AG04449 (cell line): ENCODE measurements around the gene BICRA.

ENCODE experiments used
- CTCF ChIA-PET: fragments of 350-600 bp; formaldehyde crosslinking; extraction: SDS; loops from one replicate; lab custom pipeline; 2021; ENCODE audit warnings: antibody characterized with exemption; lab: Yijun Ruan, JAX
- POLR2A ChIA-PET: fragments of 400-600, 350-600 bp; formaldehyde crosslinking; extraction: SDS; loops from one replicate; lab custom pipeline; 2020; ENCODE audit warnings: antibody characterized with exemption, inconsistent platforms; lab: Yijun Ruan, JAX
- DNase-seq: peaks from one replicate; pipeline ENCODE4 v3.0.0-alpha.2; 2010; ENCODE audit warnings: low read depth, low spot score
- H3K4me3 ChIP-seq: 2 replicates; pipeline ENCODE4 v1.5.1; 2011; ENCODE audit warnings: low read depth, mild to moderate bottlenecking, control low read depth, low read length
- CTCF ChIP-seq: IDR thresholded peaks from one replicate; pipeline ENCODE4 v1.5.1; 2011; ENCODE audit warnings: mild to moderate bottlenecking, moderate library complexity, low read length, control low read depth, inconsistent platforms; ENCODE audit not compliant: insufficient read depth; ENCODE audit errors: missing control alignments

BICRA gene

DNA sequence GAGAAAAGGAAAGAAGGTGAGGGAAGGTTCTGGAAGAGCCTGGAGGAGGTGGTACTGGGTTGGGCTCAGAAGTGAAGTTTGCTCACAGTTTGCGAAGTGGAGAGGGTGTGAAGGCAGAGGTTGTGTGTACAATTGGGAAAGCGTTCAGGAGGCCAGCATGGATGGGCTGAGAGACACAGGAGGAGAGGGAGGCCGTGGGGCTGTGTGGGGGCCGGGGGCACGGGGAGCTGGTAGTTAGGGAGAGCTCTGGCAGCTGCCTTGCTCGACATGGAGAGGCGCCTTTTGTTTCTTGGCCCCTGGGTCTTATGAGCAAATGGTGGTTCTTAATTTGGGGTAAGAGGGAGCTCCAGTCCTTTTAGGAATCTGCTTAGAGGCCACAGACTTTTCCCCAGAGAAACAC lies 16.7 kb downstream of the BICRA start:
- H3K4me3 ChIP-seq = no peak overlapping the region
- POLR2A ChIA-PET = interaction anchor here (0.7 kb wide), 1 partner anchor 31 kb away, joined by 9 read pairs; no protein-coding TSS in a partner anchor
- DNase-seq = no peak
- no peak for TF ChIP-seq CTCF
- CTCF ChIA-PET = no interaction called here

- no peak overlapping the region for H3K4me3 ChIP-seq
- no peak for DNase-seq
- ChIA-PET CTCF (interaction anchor here (0.7 to 1.4 kb wide), 2 partner anchors 73 to 199 kb away, joined by 3 to 5 read pairs; no protein-coding TSS in a partner anchor), POLR2A (interaction anchor here (0.7 kb wide), 1 partner anchor 32 kb away, joined by 9 read pairs; no protein-coding TSS in a partner anchor)
- no peak for TF ChIP-seq CTCF
Measured at GRCh38 chr19:47626238-47626637, 17.3 kb downstream of the BICRA start.

DNA sequence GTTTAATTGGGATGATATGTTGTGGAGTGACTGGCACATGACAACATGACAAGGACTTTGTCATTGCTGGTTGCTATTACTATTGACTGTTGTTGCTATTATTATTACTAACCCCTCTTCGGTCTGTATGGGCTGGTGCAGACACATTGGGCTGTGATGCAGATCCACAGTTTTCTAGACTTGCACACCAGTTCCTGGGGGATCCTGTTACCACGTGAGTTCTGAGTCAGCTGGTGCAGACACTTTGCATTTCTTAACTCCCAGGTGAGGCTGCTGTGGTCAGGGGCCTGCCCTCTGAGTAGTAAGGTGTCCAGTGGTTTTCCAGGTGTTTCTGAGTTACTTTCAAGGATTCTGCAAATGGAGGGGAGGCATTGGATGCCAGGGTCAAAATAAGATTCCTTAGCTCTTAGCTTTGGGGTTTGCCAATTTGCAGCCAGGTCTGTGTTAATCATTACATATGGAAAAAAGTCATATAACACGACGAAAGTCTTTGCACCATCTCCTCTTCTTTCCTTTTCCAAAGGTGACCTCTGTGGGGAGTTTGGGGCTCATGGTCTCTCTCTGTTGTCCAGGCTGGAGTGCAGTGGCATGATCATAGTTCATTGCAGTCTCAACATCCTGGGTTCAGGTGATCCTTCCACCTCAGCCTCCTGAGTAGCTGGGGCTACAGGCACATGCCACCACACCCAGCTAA lies 19.3 kb downstream of the BICRA start:
- H3K4me3 ChIP-seq = no peak overlapping the region
- no peak for DNase-seq
- TF ChIP-seq CTCF = no peak
- ChIA-PET CTCF (interaction anchor here (0.6 to 1.3 kb wide), 3 partner anchors 8 to 13 kb away, joined by 3 read pairs; no protein-coding TSS in a partner anchor), POLR2A (no interaction called here)

DNA sequence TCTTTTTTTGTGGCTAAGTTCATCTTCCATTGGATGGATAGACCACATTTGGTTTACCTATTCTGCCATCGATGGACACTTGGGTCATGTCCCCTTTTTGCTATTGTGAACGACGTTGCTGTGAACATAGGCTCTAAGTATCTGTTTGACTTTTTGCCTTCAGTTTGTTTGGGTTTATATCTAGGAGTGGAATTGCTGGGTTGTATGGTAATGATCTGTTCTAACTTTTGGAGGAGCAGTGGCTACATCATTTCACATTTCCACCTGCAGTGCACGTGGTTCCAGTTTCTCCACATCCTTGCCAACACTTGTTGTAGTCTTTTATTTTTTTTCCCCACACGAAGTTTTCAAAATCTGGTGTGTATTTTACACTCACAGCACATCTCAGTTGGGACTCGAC lies 21.7 kb downstream of the BICRA start:
- ChIA-PET CTCF (no interaction called here), POLR2A (interaction anchor here (0.6 kb wide), 1 partner anchor 37 kb away, joined by 3 read pairs; no protein-coding TSS in a partner anchor)
- no peak overlapping the region for H3K4me3 ChIP-seq
- no peak for TF ChIP-seq CTCF
- DNase-seq = no peak

DNA sequence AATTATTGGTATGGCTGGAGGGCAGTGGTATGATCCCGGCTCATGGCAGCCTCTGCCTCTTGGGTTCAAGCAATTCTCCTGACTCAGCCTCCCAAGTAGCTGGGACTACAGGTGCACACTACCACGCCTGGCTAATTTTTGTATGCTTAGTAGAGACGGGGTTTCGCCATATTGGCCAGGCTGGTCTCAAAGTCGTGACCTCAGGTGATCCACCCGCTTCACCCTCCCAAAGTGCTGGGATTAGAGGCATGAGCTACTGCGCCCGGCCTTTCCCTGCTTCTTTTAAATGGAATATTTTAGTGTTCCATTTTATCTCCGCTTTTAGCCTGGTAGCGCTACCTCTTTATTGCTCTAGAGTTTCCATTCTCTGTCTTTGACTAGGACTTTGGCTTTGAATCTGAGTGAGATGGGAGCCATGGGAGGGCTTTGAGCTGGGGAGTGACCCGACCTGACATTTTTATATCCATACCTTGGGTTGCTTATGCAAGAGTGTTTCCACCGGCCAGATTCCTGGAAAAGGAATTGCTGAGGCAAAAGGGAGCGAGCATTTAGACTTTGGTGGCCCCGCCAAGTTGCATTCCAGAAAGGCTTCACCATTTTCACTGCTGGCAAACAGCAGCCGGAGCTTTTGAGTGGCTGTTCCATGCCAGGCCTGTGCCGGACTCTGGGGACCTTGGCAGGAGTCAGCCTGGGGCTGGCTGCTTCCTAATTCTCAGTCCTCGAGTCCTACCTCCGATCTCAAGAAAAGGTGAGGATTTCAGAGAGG lies 22.9 kb downstream of the BICRA start:
- H3K4me3 ChIP-seq = no peak overlapping the region
- ChIA-PET POLR2A (no interaction called here), CTCF (no interaction called here)
- DNase-seq = no peak
- no peak for TF ChIP-seq CTCF

- ChIA-PET POLR2A (no interaction called here), CTCF (interaction anchor here (0.7 to 1.6 kb wide), 2 partner anchors 29 to 149 kb away, joined by 3 to 4 read pairs; partner anchors contain the start of gene KPTN)
- H3K4me3 ChIP-seq = no peak overlapping the region
- no peak for TF ChIP-seq CTCF
- no peak for DNase-seq
Measured at GRCh38 chr19:47633517-47633916, 24.6 kb downstream of the BICRA start.
